Neural progenitor cell (in vitro differentiated cells): ENCODE data around the gene SLAMF6. TPM values are rescaled to one million over a fixed set of nuclear protein-coding genes. Genes with fewer than 3 reads are reported as not detected.

ENCODE experiments used
- DNase-seq: peaks from one replicate; pipeline ENCODE4 v3.0.0-alpha.2; 2016; ENCODE audit warnings: low spot score
- H2AFZ ChIP-seq: fragments of 200-600 bp; sonication (generic); replicated peaks from 2 replicates; pipeline ENCODE4 v1.6.1; 2016; ENCODE audit warnings: antibody characterized with exemption
- H3F3A ChIP-seq: fragments of 200-600 bp; sonication (generic); 2 replicates; pipeline ENCODE4 v1.6.1; 2016; ENCODE audit warnings: antibody characterized with exemption, low read depth
- H3K27ac ChIP-seq: fragments of 200-600 bp; sonication (generic); 2 replicates; pipeline ENCODE4 v1.5.1; 2016; ENCODE audit warnings: mild to moderate bottlenecking
- H3K27me3 ChIP-seq: fragments of 200-600 bp; sonication (generic); 2 replicates; pipeline ENCODE4 v1.6.1; 2016; ENCODE audit warnings: mild to moderate bottlenecking, moderate library complexity
- H3K36me3 ChIP-seq: fragments of 200-600 bp; sonication (generic); 2 replicates; pipeline ENCODE4 v1.5.1; 2016
- H3K4me1 ChIP-seq: fragments of 200-600 bp; sonication (generic); 2 replicates; pipeline ENCODE4 v1.6.1; 2016; ENCODE audit warnings: mixed run types
- H3K4me2 ChIP-seq: fragments of 200-600 bp; sonication (generic); 2 replicates; pipeline ENCODE4 v1.6.1; 2016
- H3K4me3 ChIP-seq: fragments of 200-600 bp; sonication (generic); 2 replicates; pipeline ENCODE4 v1.5.1; 2016
- H3K79me2 ChIP-seq: fragments of 200-600 bp; sonication (generic); 2 replicates; pipeline ENCODE4 v1.6.1; 2016; ENCODE audit warnings: low read depth
- H3K9ac ChIP-seq: fragments of 200-600 bp; sonication (generic); 2 replicates; pipeline ENCODE4 v1.6.1; 2016
- H3K9me3 ChIP-seq: fragments of 200-600 bp; sonication (generic); 2 replicates; pipeline ENCODE4 v1.5.1; 2016; ENCODE audit warnings: low read depth
- H4K20me1 ChIP-seq: fragments of 200-600 bp; sonication (generic); 2 replicates; pipeline ENCODE4 v1.6.1; 2016; ENCODE audit warnings: low read depth
- H3K27ac Mint-ChIP-seq: 3 replicates; pipeline ENCODE4 v1.8.0; 2021; ENCODE audit warnings: mixed read lengths
- H3K27me3 Mint-ChIP-seq: 2 replicates; pipeline ENCODE4 v1.8.0; 2022; ENCODE audit warnings: low read depth, mild to moderate bottlenecking, inconsistent platforms, moderate library complexity, mixed read lengths; ENCODE audit not compliant: insufficient read depth
- H3K36me3 Mint-ChIP-seq: 3 replicates; pipeline ENCODE4 v1.8.0; 2021; ENCODE audit warnings: mixed read lengths
- H3K4me1 Mint-ChIP-seq: 3 replicates; pipeline ENCODE4 v1.8.0; 2021; ENCODE audit warnings: mixed read lengths
- H3K4me3 Mint-ChIP-seq: 3 replicates; pipeline ENCODE4 v1.8.0; 2021; ENCODE audit warnings: mild to moderate bottlenecking, moderate library complexity, mixed read lengths
- H3K9me3 Mint-ChIP-seq: 3 replicates; pipeline ENCODE4 v1.8.0; 2020; ENCODE audit warnings: mixed read lengths
- CTCF ChIP-seq: fragments of 200-600 bp; sonication (generic); IDR thresholded peaks from 2 replicates; pipeline ENCODE4 v1.5.1; 2017; ENCODE audit warnings: antibody characterized with exemption, mild to moderate bottlenecking
- EZH2 ChIP-seq: fragments of 200-600 bp; sonication (generic); IDR thresholded peaks from 2 replicates; pipeline ENCODE4 v1.6.1; 2017; ENCODE audit warnings: antibody characterized with exemption, mild to moderate bottlenecking, moderate library complexity
- EZH2phosphoT487 ChIP-seq: fragments of 200-600 bp; sonication (generic); IDR thresholded peaks from 2 replicates; pipeline ENCODE4 v1.6.1; 2017; ENCODE audit warnings: antibody characterized with exemption
- total RNA-seq: library from RNA; depleted of rRNA; stranded (reverse); fragments of >200 nt; gene quantifications from 2 replicates; pipeline ENCODE4 v1.2.3, GENCODE V29; 2015; ENCODE audit warnings: low replicate concordance

Gene SLAMF6
- total RNA-seq, 1 donor from 2014 or later: not detected

- Histone ChIP-seq H3K4me1 (no peaks in the 10 kb centered on the region), H3K4me3 (no peak overlapping the region), H3F3A (no peaks in the 10 kb centered on the region), H3K4me2 (no peak overlapping the region), H3K9ac (no peak overlapping the region), H3K27ac (no peak overlapping the region), H3K9me3 (peaks cover 9% of the 10 kb centered on the region), H3K79me2 (no peaks in the 10 kb centered on the region), H2AFZ (no peak overlapping the region), H3K27me3 (no peaks in the 10 kb centered on the region), H3K36me3 (peaks cover 3% of the 10 kb centered on the region), H4K20me1 (no peaks in the 10 kb centered on the region)
- Mint-ChIP-seq H3K4me3 (no peak overlapping the region), H3K4me1 (no peaks in the 10 kb centered on the region), H3K27me3 (no peaks in the 10 kb centered on the region), H3K27ac (no peak overlapping the region), H3K9me3 (peaks cover 23% of the 10 kb centered on the region), H3K36me3 (no peaks in the 10 kb centered on the region)
- no peak for DNase-seq
- no peak for TF ChIP-seq CTCF
- no peak for TF ChIP-seq EZH2
- TF ChIP-seq EZH2phosphoT487: no peak
Measured at GRCh38 chr1:160504651-160505050, 18.4 kb downstream of the SLAMF6 start.

GRCh38 chr1:160503087-160503486, 20.0 kb downstream of the SLAMF6 start:
- H3K9ac ChIP-seq: no peak overlapping the region
- no peaks in the 10 kb centered on the region for H4K20me1 ChIP-seq
- no peaks in the 10 kb centered on the region for H3K27me3 ChIP-seq
- no peak for TF ChIP-seq EZH2phosphoT487
- TF ChIP-seq CTCF: no peak
- TF ChIP-seq EZH2: no peak
- no peaks in the 10 kb centered on the region for H3K4me1 ChIP-seq
- no peak for DNase-seq
- H3K4me3 ChIP-seq: no peak overlapping the region
- Mint-ChIP-seq H3K4me3 (no peak overlapping the region), H3K27me3 (no peaks in the 10 kb centered on the region), H3K27ac (no peak overlapping the region), H3K4me1 (no peaks in the 10 kb centered on the region), H3K9me3 (peaks cover 26% of the 10 kb centered on the region), H3K36me3 (no peaks in the 10 kb centered on the region)
- H3F3A ChIP-seq: no peaks in the 10 kb centered on the region
- peaks cover 3% of the 10 kb centered on the region for H3K36me3 ChIP-seq
- H3K4me2 ChIP-seq: no peak overlapping the region
- H3K79me2 ChIP-seq: no peaks in the 10 kb centered on the region
- peak overlapping the region; percentile 26 for H2AFZ ChIP-seq
- H3K9me3 ChIP-seq: peaks cover 8% of the 10 kb centered on the region
- H3K27ac ChIP-seq: no peak overlapping the region

- Mint-ChIP-seq H3K36me3 (no peaks in the 10 kb centered on the region), H3K4me1 (no peaks in the 10 kb centered on the region), H3K27me3 (no peaks in the 10 kb centered on the region), H3K4me3 (no peak overlapping the region), H3K9me3 (peaks cover 15% of the 10 kb centered on the region), H3K27ac (peak overlapping the region; percentile 43)
- H4K20me1 ChIP-seq: no peaks in the 10 kb centered on the region
- H3K27me3 ChIP-seq: no peaks in the 10 kb centered on the region
- H3F3A ChIP-seq: no peaks in the 10 kb centered on the region
- DNase-seq: no peak
- H3K27ac ChIP-seq: no peak overlapping the region
- no peak overlapping the region for H3K4me3 ChIP-seq
- H3K4me1 ChIP-seq: no peaks in the 10 kb centered on the region
- H3K4me2 ChIP-seq: no peak overlapping the region
- TF ChIP-seq EZH2phosphoT487: no peak
- no peak for TF ChIP-seq EZH2
- TF ChIP-seq CTCF: no peak
- H3K9me3 ChIP-seq: no peaks in the 10 kb centered on the region
- H2AFZ ChIP-seq: no peak overlapping the region
- no peaks in the 10 kb centered on the region for H3K36me3 ChIP-seq
- H3K79me2 ChIP-seq: no peaks in the 10 kb centered on the region
- no peak overlapping the region for H3K9ac ChIP-seq
Measured at GRCh38 chr1:160500321-160500990, 22.6 kb downstream of the SLAMF6 start.
